CD4-positive, alpha-beta T cell (primary cell): ENCODE data around the gene RBM39. TPM values are rescaled to one million over a fixed set of nuclear protein-coding genes. Genes with fewer than 3 reads are reported as not detected.

Experiments used
- ATAC-seq: fragments of 200-7000 bp; cut with Tn5 transposase; one replicate; pipeline ENCODE4 v1.10.0; 2022; ENCODE audit warnings: mild to moderate bottlenecking; ENCODE audit not compliant: poor library complexity
- CTCF ChIA-PET: fragments of 350-600 bp; sonication (Branson Sonifier 250); formaldehyde crosslinking; loops from one replicate; lab custom pipeline; 2021; ENCODE audit warnings: antibody characterized with exemption, inconsistent platforms; lab: Charles Lee
- POLR2A ChIA-PET: fragments of 350-600 bp; sonication (Branson Sonifier 250); formaldehyde crosslinking; loops from one replicate; lab custom pipeline; 2021; ENCODE audit warnings: antibody characterized with exemption, inconsistent platforms; lab: Charles Lee
- DNase-seq, 14 experiments: peaks; one replicate each; pipeline ENCODE4 v3.0.0-alpha.2; 2013 to 2020; ENCODE audit warnings: mixed read lengths in 2 of 14
- H3K27ac ChIP-seq, 2 donors: one replicate each; pipeline versions ENCODE4 v1.5.1 to v1.7.0; 2013; ENCODE audit warnings: low read length in 2 of 2, low read depth in 1 of 2, mild to moderate bottlenecking in 1 of 2
- H3K27me3 ChIP-seq, 2 experiments: 1 replicate in 1 of 2; 2 replicates in 1 of 2; pipeline versions ENCODE4 v1.6.1 to v1.7.0; 2013; ENCODE audit warnings: low read length in 2 of 2, control low read depth in 1 of 2, mild to moderate bottlenecking in 1 of 2, moderate library complexity in 1 of 2; ENCODE audit not compliant: insufficient read depth in 2 of 2, control insufficient read depth in 1 of 2
- H3K36me3 ChIP-seq: one replicate; pipeline ENCODE4 v1.6.1; 2013; ENCODE audit warnings: low read length, control low read depth; ENCODE audit not compliant: insufficient read depth
- H3K4me1 ChIP-seq: one replicate; pipeline ENCODE4 v1.6.1; 2013; ENCODE audit warnings: low read length, control low read depth; ENCODE audit not compliant: insufficient read depth
- H3K4me3 ChIP-seq: one replicate; pipeline ENCODE4 v1.5.1; 2013; ENCODE audit warnings: mild to moderate bottlenecking, low read length, moderate library complexity
- H3K9me3 ChIP-seq, 2 experiments: 1 replicate in 1 of 2; 2 replicates in 1 of 2; pipeline versions ENCODE4 v1.6.1 to v1.7.0; 2013; ENCODE audit warnings: low read length in 2 of 2, mild to moderate bottlenecking in 2 of 2, control low read depth in 1 of 2, moderate library complexity in 1 of 2; ENCODE audit not compliant: control insufficient read depth in 1 of 2, insufficient read depth in 1 of 2
- H3K27ac Mint-ChIP-seq: one replicate; pipeline ENCODE4 v1.8.0; 2020; ENCODE audit warnings: mixed read lengths
- H3K27me3 Mint-ChIP-seq: one replicate; pipeline ENCODE4 v1.8.0; 2021; ENCODE audit warnings: mixed read lengths
- H3K36me3 Mint-ChIP-seq: one replicate; pipeline ENCODE4 v1.8.0; 2021; ENCODE audit warnings: low read depth, mixed read lengths
- H3K4me1 Mint-ChIP-seq: one replicate; pipeline ENCODE4 v1.8.0; 2021; ENCODE audit warnings: low read depth, mixed read lengths
- H3K4me3 Mint-ChIP-seq: one replicate; pipeline ENCODE4 v1.8.0; 2020; ENCODE audit warnings: mild to moderate bottlenecking, mixed read lengths
- H3K9me3 Mint-ChIP-seq: one replicate; pipeline ENCODE4 v1.8.0; 2020; ENCODE audit warnings: mixed read lengths
- intact Hi-C, 2 experiments: fragments of 100-400 bp; cut with DNase I in 1 of 2; cut with micrococcal nuclease in 1 of 2; formaldehyde crosslinking; loops; one replicate each; pipeline versions ENCODE4 v1.15.1 to v1.9.0; 2023 to 2025; cut with DNase I, micrococcal nuclease
- total RNA-seq, 174 experiments: library from RNA in 2 of 174; stranded (reverse) in 2 of 174; gene quantifications; one replicate each; pipeline ENCODE4 v1.2.3 and lab custom pipeline; 2021 to 2026
- TF ChIP-seq, protein P1 (sequence below): fragments of 200-600 bp; IDR thresholded peaks from one replicate; pipeline ENCODE4 v1.8.0; 2022; ENCODE audit warnings: antibody characterized with exemption, mild to moderate bottlenecking

RBM39 gene
- total RNA-seq, 2 experiments from 2014 or later, result 1,057 to 1,091 TPM

DNA sequence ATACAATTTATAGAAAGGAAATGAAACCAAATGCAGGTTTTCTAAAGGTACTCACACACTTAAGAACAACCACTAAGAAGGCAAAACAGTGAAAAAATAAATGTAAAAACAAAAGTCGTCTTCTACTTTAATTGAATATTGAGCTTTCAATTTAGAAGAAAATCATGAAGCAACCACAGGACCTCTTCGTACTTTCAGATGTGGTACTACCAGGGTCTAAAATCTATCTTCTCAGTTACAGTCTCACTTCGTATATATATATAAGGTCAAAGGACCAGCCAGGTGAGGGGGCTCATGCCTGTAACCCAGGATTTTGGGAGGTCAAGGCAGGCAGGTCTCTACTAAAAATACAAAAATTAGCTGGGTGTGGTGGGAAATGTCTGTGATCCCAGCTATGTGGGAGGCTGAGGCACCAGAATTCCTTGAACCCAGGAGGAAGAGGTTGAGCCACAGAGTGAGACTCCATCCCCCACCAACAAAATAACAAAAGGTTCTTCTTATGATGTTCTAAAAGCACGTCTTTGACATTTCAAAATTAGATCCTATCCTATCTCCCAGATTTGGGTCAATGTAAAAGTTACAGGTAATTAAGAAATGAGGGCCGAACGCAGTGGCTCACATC, 30.4 kb downstream of the RBM39 start:
- Mint-ChIP-seq H3K27me3 (no peaks in the 10 kb centered on the region), H3K9me3 (no peaks in the 10 kb centered on the region), H3K36me3 (peaks cover 96% of the 10 kb centered on the region), H3K4me3 (peak overlapping the region; percentile 35), H3K4me1 (peaks cover 69% of the 10 kb centered on the region), H3K27ac (peak overlapping the region; percentile 47)
- Histone ChIP-seq H3K9me3 (no peaks in the 10 kb centered on the region), H3K27ac (peak overlapping the region in 1 of 2 donors; percentile 38), H3K4me3 (no peak overlapping the region), H3K36me3 (peaks cover 96% of the 10 kb centered on the region), H3K27me3 (no peaks in the 10 kb centered on the region), H3K4me1 (peaks cover 30% of the 10 kb centered on the region)
- CTCF ChIA-PET, result interaction anchor here (0.9 to 2.2 kb wide), 2 partner anchors 12 to 93 kb away, joined by 3 to 8 read pairs; partner anchors contain the start of genes NFS1 and ROMO1
- intact Hi-C loops, result no loop called here
- DNase-seq (no peak), ATAC-seq (no peak)
- TF ChIP-seq, protein P1, sequence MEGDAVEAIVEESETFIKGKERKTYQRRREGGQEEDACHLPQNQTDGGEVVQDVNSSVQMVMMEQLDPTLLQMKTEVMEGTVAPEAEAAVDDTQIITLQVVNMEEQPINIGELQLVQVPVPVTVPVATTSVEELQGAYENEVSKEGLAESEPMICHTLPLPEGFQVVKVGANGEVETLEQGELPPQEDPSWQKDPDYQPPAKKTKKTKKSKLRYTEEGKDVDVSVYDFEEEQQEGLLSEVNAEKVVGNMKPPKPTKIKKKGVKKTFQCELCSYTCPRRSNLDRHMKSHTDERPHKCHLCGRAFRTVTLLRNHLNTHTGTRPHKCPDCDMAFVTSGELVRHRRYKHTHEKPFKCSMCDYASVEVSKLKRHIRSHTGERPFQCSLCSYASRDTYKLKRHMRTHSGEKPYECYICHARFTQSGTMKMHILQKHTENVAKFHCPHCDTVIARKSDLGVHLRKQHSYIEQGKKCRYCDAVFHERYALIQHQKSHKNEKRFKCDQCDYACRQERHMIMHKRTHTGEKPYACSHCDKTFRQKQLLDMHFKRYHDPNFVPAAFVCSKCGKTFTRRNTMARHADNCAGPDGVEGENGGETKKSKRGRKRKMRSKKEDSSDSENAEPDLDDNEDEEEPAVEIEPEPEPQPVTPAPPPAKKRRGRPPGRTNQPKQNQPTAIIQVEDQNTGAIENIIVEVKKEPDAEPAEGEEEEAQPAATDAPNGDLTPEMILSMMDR, result no peak
- POLR2A ChIA-PET, result interaction anchor here (0.6 to 4.0 kb wide), 5 partner anchors 9 to 1603 kb away, joined by 3 to 27 read pairs (median 4); partner anchors contain the start of genes NFS1, PHF20, RBM39 and ROMO1

DNA sequence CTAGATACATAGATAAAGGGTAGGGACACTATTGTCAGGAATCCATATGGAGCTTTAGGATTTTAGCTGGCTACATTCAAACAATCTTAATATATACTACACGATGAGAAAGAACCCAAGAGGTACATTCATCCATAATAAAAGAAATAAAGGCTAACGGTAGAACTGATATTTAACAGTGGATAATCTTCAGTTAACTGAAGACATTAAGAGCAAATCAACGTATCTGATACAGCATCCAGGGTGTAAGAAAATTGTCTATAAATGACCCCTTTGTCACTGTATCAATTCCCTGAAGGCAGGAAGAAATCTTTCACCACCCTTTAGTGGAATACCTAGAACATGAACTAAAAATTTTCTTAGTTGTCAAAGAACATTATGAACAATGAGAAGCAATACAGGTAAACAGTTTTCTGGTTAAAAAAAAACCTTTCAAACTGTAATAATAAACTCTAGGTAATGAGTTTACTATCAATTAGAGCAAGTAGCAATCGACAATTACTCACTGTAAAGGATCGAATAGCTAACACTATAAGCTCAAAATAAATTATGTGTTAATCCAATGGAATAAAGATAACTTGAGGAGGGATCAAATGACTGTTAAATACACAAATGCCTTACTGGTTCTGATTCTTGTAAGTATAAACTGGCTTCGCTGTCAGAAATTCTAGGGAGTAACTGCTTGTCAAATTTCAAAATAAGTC, 31.0 kb downstream of the RBM39 start:
- Histone ChIP-seq H3K9me3 (no peaks in the 10 kb centered on the region), H3K4me3 (no peak overlapping the region), H3K36me3 (peaks cover 96% of the 10 kb centered on the region), H3K4me1 (peaks cover 29% of the 10 kb centered on the region), H3K27ac (peak overlapping the region in 1 of 2 donors; percentile 21), H3K27me3 (no peaks in the 10 kb centered on the region)
- H3K4me3 Mint-ChIP-seq, result peak overlapping the region; percentile 35
- H3K36me3 Mint-ChIP-seq, result peaks cover 96% of the 10 kb centered on the region
- peak overlapping the region; percentile 47 for H3K27ac Mint-ChIP-seq
- H3K9me3 Mint-ChIP-seq, result no peaks in the 10 kb centered on the region
- TF ChIP-seq, protein P1, result no peak
- H3K27me3 Mint-ChIP-seq, result no peaks in the 10 kb centered on the region
- no peak for ATAC-seq
- H3K4me1 Mint-ChIP-seq, result peaks cover 69% of the 10 kb centered on the region
- DNase-seq, result no peak
- ChIA-PET CTCF (interaction anchor here (2.2 kb wide), 1 partner anchor 12 kb away, joined by 8 read pairs; the partner anchor contains the start of genes NFS1 and ROMO1), POLR2A (interaction anchor here (0.6 to 4.0 kb wide), 5 partner anchors 9 to 1602 kb away, joined by 3 to 27 read pairs (median 4); partner anchors contain the start of genes NFS1, PHF20, RBM39 and ROMO1)
- intact Hi-C loops, result no loop called here

DNA sequence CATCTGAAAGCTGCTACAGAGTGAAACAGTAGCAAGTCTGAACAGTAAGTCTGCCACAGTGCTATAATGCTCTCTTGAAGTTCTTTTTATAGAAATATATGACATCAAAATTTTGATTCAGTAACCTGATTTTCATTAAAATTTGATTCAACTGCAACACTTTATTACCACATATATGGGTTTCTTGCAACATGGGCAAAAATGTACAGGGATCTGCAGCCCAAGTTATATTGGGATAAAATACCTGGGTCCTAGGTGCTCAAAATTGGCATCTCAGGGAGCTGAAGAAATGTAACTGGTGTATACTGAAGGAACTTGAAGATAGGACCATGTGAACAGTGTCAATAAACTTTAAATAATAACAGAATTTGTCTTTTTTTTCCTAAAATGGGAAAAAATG, 32.0 kb downstream of the RBM39 start:
- Histone ChIP-seq H3K36me3 (peaks cover 96% of the 10 kb centered on the region), H3K4me1 (peaks cover 19% of the 10 kb centered on the region), H3K27me3 (no peaks in the 10 kb centered on the region), H3K27ac (no peak overlapping the region), H3K4me3 (no peak overlapping the region), H3K9me3 (no peaks in the 10 kb centered on the region)
- no peak for ATAC-seq
- intact Hi-C loops, result no loop called here
- Mint-ChIP-seq H3K4me1 (peaks cover 62% of the 10 kb centered on the region), H3K27me3 (no peaks in the 10 kb centered on the region), H3K36me3 (peaks cover 96% of the 10 kb centered on the region), H3K4me3 (no peak overlapping the region), H3K27ac (no peak overlapping the region), H3K9me3 (no peaks in the 10 kb centered on the region)
- ChIA-PET CTCF (interaction anchor here (0.9 to 2.2 kb wide), 3 partner anchors 9 to 174 kb away, joined by 3 to 8 read pairs (median 3); partner anchors contain the start of genes NFS1 and ROMO1), POLR2A (interaction anchor here (1.5 to 4.0 kb wide), 2 partner anchors 10 to 62 kb away, joined by 3 to 27 read pairs; partner anchors contain the start of genes NFS1, PHF20 and ROMO1)
- TF ChIP-seq, protein P1, result no peak
- no peak for DNase-seq
